Endothelial cell of hepatic sinusoid (primary cell): ENCODE measurements around the gene ERI3.

Experiments used
- in situ Hi-C: cut with HindIII; loops from 2 replicates; pipeline ENCODE4 v1.10.0; 2017; ENCODE audit warnings: low sequenced_read_pairs

ERI3 gene

DNA sequence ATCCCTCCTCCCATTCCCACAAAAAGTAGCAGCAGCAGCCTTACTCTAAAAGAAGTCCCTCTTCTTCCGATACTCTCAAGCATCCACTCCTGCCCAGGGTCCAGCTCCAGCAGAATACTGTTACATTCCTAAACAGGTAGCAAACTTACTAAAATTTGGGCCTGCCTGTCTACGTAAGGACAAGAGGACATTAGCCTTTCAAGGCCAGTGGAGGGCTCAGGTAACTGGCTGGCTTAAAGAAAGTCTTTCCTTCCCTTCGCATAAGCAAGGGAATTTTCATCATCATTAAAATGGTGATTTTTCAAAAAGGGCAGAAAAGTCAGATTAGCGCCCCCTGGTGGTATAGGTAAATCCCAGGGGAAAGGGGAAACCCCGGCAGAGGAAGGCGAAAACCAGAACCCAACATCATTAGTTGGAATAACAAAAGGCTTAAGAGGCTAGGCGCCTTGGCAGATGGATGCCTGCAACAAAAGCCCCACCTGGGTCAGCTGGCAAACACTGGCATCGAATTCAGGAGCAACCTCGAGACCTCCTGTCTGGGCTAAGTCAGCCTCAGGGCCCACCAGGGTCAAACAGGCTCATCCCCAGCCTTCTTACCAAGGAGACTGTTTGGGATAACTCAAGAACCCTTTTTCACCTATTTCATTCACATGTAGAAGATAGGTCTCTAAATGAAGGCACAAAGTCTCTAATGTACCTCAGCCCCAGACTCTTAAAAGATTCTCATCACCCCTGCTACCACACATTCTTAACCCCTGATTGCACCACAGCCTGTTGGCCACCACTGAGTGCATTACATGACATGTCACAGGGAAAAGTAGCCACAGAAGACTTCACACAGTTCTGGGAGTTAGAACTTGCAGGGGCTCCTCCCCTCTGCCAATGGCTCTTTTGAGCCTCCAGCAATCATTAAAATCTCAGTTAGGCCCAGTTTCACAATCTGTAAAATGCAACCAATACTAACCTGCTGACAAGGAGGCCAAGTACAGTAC is 36.7 kb downstream of the ERI3 start:
- in situ Hi-C loops = no loop called here

DNA sequence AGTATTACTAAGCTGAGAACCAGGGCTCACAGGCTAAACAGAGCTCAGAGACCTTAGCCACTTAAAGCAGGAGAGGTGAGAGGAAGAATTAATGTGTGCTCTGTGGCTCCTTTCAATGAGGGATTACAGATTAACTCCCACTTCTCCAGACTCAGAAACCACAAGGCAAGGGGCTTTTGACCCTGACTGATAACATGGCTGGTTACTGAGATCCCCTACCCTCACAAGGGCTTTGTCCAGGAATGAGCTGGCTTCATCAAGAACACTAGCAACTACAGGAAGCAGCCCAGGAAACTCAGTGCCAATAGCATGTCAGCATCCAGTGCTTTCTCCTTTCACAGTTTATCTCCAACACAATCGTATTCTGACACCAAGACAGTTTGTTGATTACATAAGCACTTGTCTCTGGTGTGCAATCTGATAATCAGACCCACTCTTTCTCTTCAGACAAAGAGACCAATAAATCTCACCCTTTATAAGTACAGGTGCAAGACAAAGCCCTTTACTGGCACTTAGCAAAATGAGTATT is 38.8 kb downstream of the ERI3 start:
- in situ Hi-C loops = no loop called here

DNA sequence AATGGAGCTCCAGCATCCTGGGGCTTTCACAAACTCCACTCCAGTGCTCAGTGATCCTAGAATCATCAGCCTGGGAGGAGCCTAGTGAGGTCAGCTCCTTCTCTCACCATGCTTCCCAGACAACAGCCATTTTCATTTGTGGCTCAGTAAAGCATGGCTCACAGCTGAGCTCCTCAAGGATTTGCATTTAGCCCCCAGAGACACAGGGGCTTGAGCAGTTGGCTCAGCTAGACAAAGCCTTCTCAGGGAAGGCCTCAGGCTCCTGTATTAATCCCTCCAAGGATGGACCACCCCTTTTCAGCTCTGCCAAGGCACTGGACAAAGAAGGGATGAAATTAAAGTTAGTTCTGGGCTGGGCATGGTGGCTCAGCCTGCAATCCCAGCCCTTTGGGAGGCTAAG is 39.5 kb downstream of the ERI3 start:
- in situ Hi-C loops = no loop called here

DNA sequence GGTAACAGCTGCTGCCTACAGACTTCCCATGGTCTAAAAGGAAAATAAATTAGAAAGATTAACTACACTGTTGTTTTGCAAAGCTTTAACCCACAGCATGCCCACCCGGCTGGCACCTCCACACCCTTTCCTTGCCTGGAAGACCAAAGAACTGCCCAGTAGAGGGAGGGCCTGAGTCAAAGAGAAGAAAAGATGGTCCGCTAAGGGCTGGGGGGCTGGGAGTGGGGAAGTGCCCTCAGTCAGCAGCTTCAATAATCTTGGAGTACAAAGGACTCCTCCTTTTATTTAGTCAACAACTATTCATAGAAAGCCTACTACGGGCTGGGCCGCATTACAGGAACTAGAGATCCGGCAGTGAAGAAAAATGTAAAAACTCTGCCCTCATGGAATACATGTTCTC is 40.6 kb downstream of the ERI3 start:
- in situ Hi-C loops = no loop called here

DNA sequence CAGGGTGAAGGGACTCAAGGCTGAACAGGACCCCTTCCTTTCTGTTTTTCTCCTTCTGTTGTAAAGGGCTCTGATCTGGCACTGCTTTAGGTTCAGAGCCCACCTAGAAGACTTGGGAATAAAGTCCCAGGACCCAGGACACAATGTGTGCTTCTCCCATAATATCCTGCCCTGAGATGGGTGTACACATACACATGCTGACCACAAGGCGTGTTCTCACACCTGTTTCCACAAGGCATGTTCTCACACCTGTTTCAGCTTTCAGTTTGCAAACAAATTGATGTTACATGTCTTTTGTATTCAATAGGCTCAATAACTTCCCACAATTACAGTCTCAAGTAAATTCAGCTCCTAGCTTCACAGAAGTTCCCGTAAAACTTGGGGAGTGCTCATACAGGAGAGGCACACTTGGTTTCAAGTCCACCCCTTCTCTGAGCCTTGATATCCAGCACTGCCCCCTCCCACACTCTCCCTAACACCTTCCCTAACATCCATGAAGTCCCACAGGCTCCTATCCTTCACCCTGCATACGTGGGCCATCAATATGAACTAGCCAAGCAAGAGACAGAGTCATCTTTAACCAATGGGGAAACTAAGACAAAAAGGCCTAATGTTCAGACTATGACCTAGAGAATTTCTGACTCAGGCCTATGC is 41.7 kb downstream of the ERI3 start:
- in situ Hi-C loops = no loop called here

DNA sequence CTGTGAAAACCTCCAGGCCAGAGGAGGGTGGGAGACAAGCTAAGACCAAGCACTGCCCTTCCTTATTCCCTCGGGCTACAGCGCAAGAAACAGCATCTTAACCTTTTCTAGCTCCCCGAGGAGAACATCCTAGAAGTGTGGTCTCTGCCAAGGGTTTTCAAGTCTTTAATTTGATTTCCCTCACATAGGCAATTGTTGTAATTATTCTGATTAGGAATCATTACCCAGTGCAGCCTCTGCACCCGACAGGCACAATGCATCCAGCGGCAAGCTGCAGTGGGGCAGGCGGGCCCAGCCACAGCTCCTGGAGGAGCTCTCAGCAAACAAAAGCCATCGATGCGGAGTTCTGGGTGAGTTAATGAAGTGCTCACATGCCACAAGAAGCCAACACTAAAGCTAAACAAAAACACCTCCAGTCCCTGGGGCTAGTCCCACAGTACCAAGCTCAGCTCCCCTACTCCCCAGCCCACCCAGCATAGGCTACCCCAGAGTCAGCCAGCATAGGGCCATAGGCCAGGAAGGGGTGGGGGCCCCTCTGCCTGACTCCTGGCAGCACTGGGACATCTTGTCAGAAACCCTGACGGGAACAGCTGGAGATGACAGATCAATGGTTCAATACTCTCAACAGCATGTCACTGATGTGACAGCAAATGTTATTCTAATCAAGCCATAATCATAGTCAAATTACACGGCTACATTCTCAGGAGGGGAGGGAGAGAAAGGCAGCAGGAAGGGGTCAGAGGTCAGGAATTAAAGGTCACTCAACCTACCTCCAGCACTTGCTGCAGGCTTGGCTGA is 42.5 kb downstream of the ERI3 start:
- in situ Hi-C loops = no loop called here

DNA sequence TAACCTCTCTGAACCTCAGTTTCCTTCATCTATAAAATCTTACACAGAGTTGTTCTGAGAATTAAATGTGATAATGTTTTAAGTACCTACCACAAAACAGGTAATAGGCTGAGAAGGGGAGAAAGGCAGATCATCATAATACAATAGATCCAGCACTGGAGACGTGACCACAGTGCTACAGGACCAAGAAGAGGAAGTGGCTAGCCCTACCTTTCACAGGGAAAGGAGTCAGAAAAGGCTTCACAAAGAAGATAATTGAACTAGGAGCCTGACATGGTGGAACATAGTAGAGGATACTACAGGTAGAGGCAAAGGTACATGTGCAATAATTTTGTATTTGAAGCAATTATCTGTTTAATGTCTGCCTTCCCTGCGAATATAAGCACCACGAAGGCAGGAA is 45.1 kb downstream of the ERI3 start:
- in situ Hi-C loops = no loop called here

DNA sequence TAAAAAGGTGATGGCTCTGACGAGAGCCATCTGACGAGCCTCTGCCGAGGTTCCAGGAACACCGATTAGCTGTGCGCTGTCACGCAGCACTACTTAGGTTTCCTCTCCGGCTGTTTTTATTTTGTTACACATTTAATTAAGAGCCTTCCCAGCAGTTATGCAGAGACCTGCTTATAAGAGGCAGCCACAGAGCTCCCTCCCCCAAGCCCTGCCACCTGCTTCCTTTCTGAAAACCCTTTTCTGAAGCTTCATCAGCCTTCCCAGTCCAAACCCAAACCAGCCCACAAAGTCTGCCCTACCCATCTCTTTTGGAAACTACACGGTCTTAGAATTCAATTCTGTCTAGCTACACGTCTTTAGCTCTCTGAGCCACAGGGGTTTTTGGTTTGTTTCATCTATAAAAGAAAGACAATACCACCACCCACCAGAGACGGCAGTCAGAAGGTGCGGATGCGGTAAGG is 49.1 kb downstream of the ERI3 start:
- in situ Hi-C loops = loop anchor here (5.0 kb wide), 1 partner anchor 59 kb away; no protein-coding TSS in a partner anchor

DNA sequence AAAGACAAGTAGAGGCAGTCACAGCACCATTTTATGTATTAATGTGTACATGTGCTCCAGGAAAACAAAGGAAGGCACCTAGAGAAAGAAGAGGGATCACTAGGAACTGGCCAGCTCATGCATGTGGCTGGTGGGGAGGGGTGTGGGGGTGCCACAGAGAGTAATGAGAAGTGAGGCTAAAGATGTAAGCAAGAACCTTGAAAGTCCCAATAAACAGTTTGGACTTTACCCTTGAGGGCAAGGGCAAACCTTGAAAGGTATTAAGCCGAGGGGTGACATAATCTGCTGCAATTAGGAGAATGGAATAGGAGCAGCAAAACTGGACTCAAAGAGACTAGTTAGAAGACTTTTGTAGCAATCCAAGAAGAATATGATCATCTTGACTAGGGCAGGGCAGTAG is 51.5 kb downstream of the ERI3 start:
- in situ Hi-C loops = no loop called here

DNA sequence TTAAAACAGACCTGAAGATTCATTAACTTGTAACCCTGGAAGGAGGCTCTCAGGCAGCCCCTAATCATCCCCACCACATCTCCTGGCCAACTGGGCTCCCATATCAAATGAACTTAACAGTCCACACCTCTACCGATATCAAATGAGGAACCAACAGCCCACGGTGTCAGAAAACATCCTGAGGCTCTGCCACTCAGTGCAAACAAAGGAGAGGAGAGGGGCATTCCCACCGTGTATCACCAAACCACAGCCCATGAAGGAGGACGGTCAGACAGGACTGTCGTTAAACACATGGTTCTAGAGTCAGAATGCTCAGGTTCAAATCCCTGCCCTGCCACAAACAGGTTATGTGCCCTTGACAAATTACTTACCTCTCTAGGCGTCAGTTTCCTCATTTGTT is 52.5 kb downstream of the ERI3 start:
- in situ Hi-C loops = no loop called here

DNA sequence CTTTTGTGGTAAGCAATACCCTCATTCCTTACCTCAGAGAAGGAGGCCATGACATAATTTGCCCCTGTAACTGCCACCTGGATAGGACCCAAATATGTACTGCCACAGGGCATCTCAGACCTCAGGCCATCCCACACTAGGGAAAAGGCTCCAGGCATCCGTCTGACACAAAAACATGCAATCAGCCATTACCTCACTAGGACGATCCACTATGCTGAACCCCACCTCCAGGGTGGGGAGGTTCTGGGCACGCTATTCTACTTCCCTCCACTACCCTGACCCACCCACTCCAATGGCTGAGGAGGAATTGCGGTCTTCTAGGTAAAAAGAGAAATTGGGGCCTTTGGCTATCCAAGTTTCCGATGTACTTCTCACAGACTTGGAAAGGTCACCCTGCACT is 53.6 kb downstream of the ERI3 start:
- in situ Hi-C loops = no loop called here

DNA sequence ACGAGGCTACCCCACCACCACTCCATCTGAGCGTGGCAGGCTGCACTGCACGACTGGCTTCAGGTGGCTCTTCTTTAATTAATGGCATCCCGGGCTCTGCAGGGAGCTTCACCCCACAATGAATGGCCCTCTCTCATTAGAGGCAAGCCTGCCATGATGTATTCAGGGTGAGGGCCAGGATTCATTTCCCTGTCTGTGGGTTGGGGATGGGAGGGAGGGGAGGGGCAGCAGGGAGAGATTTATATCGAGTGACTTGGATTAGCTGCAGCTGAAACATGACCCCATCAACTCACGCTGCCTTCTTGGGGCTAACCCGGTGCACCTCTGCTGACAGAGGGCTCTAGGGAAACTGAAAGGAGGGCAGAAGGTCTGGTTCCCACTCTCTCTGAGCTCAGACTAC is 54.2 kb downstream of the ERI3 start:
- in situ Hi-C loops = no loop called here

DNA sequence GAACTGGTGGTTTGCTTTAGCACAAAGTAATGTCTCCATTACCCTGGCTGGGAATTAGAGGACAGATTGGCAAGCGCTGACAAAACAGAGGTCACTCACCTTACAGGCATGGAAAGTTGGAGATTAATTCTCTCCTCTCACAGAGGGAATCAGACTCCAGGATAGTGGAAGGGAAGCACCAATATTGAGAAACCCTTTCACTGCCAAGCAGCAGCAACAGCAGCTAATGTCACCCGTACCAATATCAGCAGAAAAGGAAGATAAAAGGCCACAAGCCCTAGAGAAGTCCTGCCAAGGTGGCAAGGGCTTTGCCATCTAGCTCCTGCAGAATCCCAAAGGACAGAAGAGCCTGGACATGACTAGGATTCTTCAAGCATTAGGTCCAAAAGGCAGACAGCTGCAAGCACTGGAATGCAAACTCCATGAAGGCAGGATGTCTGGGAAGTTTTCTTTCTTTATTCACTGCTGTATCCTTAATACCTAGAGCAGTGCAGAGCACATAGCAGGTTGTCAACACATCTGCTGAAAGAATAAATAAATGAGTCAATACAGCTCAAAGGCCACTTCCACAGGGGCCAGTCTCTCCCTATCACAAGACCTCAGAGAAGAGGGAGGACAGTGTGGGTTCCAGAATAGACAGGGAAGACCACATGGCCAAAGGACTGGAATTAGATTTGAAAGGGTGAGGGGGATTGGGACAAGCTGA is 57.2 kb downstream of the ERI3 start:
- in situ Hi-C loops = no loop called here

DNA sequence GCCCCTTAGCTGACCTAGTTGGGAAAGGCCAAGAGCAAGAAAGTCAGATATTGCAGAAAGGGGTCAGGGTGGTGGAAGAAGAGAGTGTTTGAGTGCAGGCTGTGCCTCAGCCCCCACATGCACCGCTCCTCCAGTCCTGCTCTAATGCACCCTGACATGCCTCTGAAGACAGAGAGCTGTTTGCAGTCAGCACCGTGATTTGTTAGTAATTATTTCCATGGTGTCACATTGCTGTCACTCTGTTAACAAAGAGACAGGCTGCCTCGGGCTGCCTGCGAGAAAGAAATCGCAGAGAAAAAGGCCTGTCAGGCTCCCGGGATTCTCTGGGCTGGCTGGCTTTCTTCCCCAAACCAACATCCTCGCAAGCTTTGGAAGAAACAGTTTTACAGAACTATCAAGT is 58.3 kb downstream of the ERI3 start:
- in situ Hi-C loops = no loop called here

DNA sequence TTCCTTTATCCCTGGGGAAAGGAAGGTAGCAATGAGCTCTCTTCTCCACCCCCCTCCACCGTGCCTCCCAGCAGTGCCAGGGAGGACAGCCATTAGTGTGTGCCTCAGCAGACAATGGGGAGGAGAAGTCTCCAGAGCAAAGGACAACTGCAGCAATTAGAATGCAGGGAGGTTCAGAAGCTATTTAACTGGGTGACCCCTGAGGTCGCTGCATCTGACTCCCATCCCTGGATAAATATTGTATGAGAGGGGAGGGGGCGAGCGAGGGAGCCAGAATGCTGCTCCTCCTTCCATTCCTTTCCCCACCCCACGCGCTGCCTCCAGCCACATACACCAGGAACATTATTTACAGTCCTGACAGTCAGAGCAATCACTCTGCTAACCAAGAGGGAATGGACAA is 59.0 kb downstream of the ERI3 start:
- in situ Hi-C loops = no loop called here

DNA sequence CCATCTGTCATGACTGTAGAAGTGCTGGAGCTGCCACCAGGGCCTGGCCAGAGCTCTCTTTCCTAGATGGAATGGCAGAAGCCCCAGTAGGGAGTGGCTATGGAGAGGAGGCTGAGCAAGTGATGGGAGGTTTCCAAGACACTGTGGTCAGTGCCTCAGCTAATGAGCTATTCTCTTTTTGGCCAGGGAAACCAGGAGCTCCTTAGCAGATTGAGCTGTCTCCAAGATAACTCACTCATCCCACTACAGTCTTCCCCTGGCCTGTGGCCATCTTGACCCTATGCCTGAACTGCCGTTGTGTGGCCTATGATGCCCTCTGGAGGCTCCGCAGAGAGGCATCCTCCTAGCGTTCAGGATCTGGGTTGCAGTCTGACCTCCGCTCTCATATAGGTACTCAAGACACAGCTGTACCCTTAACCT is 60.5 kb downstream of the ERI3 start:
- in situ Hi-C loops = no loop called here

DNA sequence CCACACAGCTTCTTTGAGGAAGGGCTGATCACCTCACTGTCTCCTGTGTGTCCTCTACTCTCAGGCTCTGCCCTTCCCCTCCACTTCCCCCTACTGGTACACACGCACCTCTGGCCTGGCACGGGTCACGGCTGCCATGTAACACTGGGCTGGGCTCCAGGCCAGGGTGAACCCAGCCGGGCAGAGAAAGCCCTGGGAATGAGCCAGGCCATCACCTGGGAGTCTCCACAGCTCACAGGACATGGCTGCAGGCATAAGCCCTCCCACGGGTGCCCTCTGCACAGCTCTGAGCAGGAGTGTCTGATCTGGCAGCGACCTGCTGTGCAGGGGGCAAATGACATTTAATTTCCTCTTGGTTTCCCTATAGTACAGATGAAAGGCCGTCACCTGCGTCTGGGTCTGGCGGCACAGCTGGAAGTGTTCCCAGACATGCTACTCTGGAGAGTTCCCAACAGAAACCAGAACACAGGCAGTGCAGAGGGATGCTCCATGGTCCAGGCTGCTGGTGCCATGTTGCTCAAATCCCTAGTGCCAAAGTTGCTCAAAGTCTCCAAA is 61.2 kb downstream of the ERI3 start:
- in situ Hi-C loops = no loop called here

DNA sequence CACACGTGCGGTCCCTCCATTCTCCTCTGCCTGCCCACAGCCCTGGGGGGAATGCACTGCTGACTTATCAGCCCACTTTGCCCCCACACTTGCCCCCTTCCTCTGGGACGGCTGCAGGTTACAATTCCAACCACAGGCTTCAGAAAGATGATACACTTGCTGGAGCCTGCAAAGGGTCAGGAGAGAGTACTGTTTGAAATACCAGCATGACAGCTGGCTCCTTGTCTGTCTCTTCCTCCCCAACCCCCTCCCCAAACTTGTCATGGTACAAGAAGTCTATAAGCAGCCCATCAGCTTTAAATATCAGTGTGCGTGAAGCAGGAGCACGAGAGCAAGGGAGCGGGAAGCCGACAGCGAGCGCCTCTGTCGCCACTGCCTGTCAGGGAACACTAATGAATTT is 62.4 kb downstream of the ERI3 start:
- in situ Hi-C loops = no loop called here

DNA sequence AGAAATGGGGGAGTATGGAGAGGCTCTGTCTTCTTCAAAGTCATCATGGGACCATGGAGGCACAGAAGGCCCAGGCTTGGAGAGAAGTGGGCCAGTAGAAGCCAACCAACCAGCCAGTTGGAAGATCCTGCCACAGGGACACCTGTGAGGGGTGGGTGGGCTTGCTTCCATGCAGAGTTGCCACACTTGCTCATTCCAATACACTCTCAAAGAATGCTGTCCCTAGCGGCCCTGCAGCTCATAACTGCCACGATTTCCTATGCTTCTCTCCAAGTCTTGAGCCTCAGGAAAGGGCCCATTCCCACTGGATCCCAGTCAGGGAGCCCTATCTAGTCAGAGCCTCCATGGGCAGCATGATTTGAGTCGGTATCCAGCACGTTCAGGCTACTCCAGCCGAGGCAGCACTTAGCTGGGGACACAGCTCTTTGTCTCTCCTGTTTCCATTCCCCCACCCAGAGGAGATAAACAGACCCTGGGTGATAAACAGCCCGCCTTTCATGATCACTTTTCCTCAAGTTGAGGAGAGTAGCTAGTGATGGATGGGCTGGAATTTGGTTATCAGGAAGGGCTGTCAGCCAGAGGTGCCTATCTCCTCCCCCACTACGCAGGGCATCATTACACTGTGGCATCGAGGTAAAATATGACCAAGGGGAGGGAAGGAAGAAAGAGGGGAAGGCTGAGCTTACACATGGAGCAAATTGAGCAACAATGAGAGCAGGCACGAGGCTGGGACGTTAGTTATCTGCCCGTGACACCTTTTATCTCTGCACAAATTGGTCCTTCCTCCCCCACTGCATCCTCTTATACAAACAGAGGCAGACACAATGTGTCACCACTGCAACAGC is 64.6 kb downstream of the ERI3 start:
- in situ Hi-C loops = no loop called here
